Spleen (tissue), 11 donors: ENCODE results near the gene FARP1. TPM values are rescaled to one million over a fixed set of nuclear protein-coding genes. Genes with fewer than 3 reads are reported as not detected.

ENCODE experiments used
- DNase-seq: peaks from one replicate; pipeline ENCODE4 v3.0.0-alpha.2; 2020
- H3K27ac ChIP-seq, 8 donors: fragments of 200-600 bp; sonication (generic) in 7 of 8; 1 replicate in 4 of 8; 2 replicates in 4 of 8; pipeline versions ENCODE4 v1.5.0 to v1.8.0; 2016 to 2021; ENCODE audit warnings: inconsistent platforms in 4 of 8, mild to moderate bottlenecking in 4 of 8, moderate library complexity in 1 of 8
- H3K27me3 ChIP-seq, 7 donors: fragments of 200-600 bp; sonication (generic) in 6 of 7; replicated peaks in 1 of 7; 1 replicate in 4 of 7; 2 replicates in 3 of 7; pipeline versions ENCODE4 v1.5.0 to v1.8.0; 2016 to 2021; ENCODE audit warnings: inconsistent platforms in 3 of 7, mild to moderate bottlenecking in 1 of 7
- H3K36me3 ChIP-seq, 6 donors: fragments of 200-600 bp; sonication (generic) in 5 of 6; 1 replicate in 4 of 6; 2 replicates in 2 of 6; pipeline versions ENCODE4 v1.5.0 to v1.8.0; 2016 to 2021; ENCODE audit warnings: inconsistent platforms in 2 of 6
- H3K4me1 ChIP-seq, 6 donors: fragments of 200-600 bp; sonication (generic) in 5 of 6; 1 replicate in 3 of 6; 2 replicates in 3 of 6; pipeline versions ENCODE4 v1.5.0 to v1.8.0; 2016 to 2021; ENCODE audit warnings: inconsistent platforms in 3 of 6
- H3K4me3 ChIP-seq, 8 donors: fragments of 200-600 bp; sonication (generic) in 7 of 8; 1 replicate in 4 of 8; 2 replicates in 4 of 8; pipeline versions ENCODE4 v1.5.0 to v1.8.0; 2016 to 2021; ENCODE audit warnings: inconsistent platforms in 4 of 8, mild to moderate bottlenecking in 4 of 8, moderate library complexity in 2 of 8
- H3K9me3 ChIP-seq, 8 donors: fragments of 200-600 bp; sonication (generic) in 7 of 8; 1 replicate in 4 of 8; 2 replicates in 4 of 8; pipeline versions ENCODE4 v1.5.0 to v1.8.0; 2016 to 2021; ENCODE audit warnings: inconsistent platforms in 4 of 8
- POLR2A ChIP-seq, 3 donors: fragments of 450-650 bp; IDR thresholded peaks; one replicate each; pipeline ENCODE4 v1.5.1; 2017; ENCODE audit warnings: antibody characterized with exemption in 3 of 3, mild to moderate bottlenecking in 1 of 3
- POLR2AphosphoS5 ChIP-seq, 3 donors: sonication (generic); formaldehyde crosslinking; IDR thresholded peaks; one replicate each; pipeline ENCODE4 v1.5.1; 2017; ENCODE audit warnings: antibody characterized with exemption in 3 of 3
- WGBS, 5 donors: extraction: QIAGEN DNeasy Blood & Tissue Kit in 3 of 5; methylation state at CpG; one replicate each; pipeline versions ENCODE4 v1.1.5 to v1.1.7; 2013 to 2018; 5-methylcytosine and 5-hydroxymethylcytosine counted together
- intact Hi-C: fragments of 100-400 bp; cut with DNase I; formaldehyde crosslinking; loops from one replicate; pipeline ENCODE4 v1.15.0; 2023; ENCODE audit warnings: low total_unique reads
- polyA plus RNA-seq, 3 donors: library from polyadenylated mRNA; stranded (reverse); fragments of 200-250 nt; gene quantifications; one replicate each; pipeline ENCODE4 v1.2.1, GENCODE V29; 2013
- total RNA-seq, 7 donors: library from RNA; depleted of rRNA in 3 of 7; stranded (reverse); fragments of >200 nt in 3 of 7; fragmentation: NEBNext Ultra II Directional in 4 of 7; extraction: Animal tissue kit (Norgen Biotek cat#: 25700) in 4 of 7; gene quantifications; one replicate each; pipeline versions ENCODE4 v1.1.0 to v1.2.1, GENCODE V29; 2016 to 2021
- TF ChIP-seq, protein P1 (sequence below), 11 experiments: fragments of 200-600 bp in 7 of 11; fragments of 450-650 bp in 4 of 11; sonication (generic) in 4 of 11; IDR thresholded peaks in 8 of 11; conservative IDR thresholded peaks in 3 of 11; 1 replicate in 7 of 11; 2 replicates in 4 of 11; pipeline versions ENCODE4 v1.4.0 to v1.8.0; 2016 to 2021; ENCODE audit warnings: antibody characterized with exemption in 11 of 11, inconsistent platforms in 4 of 11, mild to moderate bottlenecking in 1 of 11
- donor health status: healthy with polysubstance abuse.
- donor health status: DM: no; HTN: no; CAD: no; lungs with moderate emphysema.
- donor health status: DM: no; HTN: no; CAD: no.
- donor health status: Bipolar disorder and iron deficiency.
- donor health status: healthy.
- donor health status: DM: no; HTN: no; CAD: no.
- donor health status: DM: yes; HTN: yes; CAD: no.

FARP1 gene
- total and polyA plus RNA-seq, 10 donors, result 3.7 to 60.9 (median 33.0) TPM

DNA sequence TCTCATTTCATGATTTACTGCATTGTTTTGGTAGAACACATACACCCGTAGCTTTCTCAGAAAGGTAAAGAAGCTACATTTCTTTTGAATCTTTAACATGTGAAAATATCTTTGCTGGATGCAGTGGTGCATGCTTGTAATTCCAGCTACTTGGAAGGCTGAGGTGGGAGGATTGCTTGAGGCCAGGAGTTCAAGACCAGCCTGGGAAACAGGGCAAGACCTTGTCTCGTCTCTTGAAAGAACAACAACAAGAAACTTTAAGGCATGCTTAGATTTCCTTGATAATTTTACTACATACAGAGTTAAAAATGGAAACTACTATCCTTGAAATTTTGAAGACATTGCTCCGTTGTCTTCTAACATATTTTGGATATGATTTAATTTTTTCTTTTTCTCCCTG lies 26.4 kb downstream of the FARP1 start:
- TF ChIP-seq POLR2AphosphoS5 (IDR thresholded peaks at IDR 0.05) (no peak), POLR2A (IDR thresholded peaks at IDR 0.05) (no peak)
- TF ChIP-seq, protein P1, sequence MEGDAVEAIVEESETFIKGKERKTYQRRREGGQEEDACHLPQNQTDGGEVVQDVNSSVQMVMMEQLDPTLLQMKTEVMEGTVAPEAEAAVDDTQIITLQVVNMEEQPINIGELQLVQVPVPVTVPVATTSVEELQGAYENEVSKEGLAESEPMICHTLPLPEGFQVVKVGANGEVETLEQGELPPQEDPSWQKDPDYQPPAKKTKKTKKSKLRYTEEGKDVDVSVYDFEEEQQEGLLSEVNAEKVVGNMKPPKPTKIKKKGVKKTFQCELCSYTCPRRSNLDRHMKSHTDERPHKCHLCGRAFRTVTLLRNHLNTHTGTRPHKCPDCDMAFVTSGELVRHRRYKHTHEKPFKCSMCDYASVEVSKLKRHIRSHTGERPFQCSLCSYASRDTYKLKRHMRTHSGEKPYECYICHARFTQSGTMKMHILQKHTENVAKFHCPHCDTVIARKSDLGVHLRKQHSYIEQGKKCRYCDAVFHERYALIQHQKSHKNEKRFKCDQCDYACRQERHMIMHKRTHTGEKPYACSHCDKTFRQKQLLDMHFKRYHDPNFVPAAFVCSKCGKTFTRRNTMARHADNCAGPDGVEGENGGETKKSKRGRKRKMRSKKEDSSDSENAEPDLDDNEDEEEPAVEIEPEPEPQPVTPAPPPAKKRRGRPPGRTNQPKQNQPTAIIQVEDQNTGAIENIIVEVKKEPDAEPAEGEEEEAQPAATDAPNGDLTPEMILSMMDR (IDR thresholded peaks at IDR 0.05 in 8 of 11, conservative IDR thresholded peaks at IDR 0.05 in 3 of 11), result no peak
- Histone ChIP-seq H3K27me3 (peaks cover 0 to 4% (median 0%) of the 10 kb centered on the region in 7 donors), H3K4me3 (no peak overlapping the region), H3K4me1 (peaks cover 0 to 32% (median 21%) of the 10 kb centered on the region in 6 donors), H3K36me3 (no peaks in the 10 kb centered on the region), H3K9me3 (no peaks in the 10 kb centered on the region), H3K27ac (no peak overlapping the region)
- 73 to 87% (median 83%) methylated on average over 3 of the region's 3 CpGs for WGBS, 5 donors
- intact Hi-C loops, result no loop called here
- DNase-seq, result no peak

DNA sequence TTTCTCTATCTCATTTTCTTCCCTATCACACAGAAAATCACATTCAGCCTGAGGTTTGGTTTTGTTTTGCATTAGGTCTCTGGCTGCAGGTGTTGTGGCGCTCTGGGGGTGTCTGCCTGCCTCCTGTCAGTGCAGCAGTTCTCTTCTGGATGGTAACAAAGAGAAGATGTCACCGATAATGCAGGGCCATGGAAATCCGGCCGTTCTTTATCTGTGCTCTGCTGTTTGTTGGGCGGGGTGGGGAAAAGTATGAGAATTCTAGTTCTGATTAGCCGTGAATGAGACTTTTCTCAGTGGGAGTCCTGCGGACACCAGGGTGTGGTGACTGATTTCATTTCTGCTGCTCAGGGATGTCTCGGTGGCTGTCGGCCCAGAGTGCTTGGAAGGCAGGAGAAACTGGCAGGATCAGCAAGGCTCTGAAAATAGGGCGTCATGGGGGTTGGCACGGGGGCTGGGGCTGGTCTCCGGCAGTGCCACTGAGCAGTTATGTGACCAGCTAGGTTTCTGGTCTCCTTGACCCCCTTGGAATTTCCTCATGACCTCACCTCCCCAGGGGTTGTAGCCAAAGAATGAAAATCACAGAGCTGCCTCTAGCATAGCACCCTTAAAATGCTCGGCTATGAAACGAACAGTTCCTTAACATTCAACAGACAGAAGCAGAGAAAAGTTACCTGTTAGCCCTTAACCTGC lies 29.2 kb downstream of the FARP1 start:
- peak in 1 of 3 donors; percentile 36 for TF ChIP-seq POLR2AphosphoS5 (IDR thresholded peaks at IDR 0.05)
- TF ChIP-seq POLR2A (IDR thresholded peaks at IDR 0.05), result no peak
- TF ChIP-seq, protein P1 (IDR thresholded peaks at IDR 0.05 in 8 of 11, conservative IDR thresholded peaks at IDR 0.05 in 3 of 11), result no peak
- intact Hi-C loops, result no loop called here
- H3K27me3 ChIP-seq, result peaks cover 0 to 4% (median 0%) of the 10 kb centered on the region in 7 donors
- 55 to 78% (median 61%) methylated on average over 14 of the region's 14 CpGs for WGBS, 5 donors
- DNase-seq, result no peak
- H3K4me3 ChIP-seq, result peak overlapping the region in 1 of 8 donors; percentile 0
- peaks cover 0 to 48% (median 21%) of the 10 kb centered on the region in 6 donors for H3K4me1 ChIP-seq
- H3K9me3 ChIP-seq, result no peaks in the 10 kb centered on the region
- H3K27ac ChIP-seq, result peak overlapping the region; percentile 16 to 80 (median 62)
- H3K36me3 ChIP-seq, result peaks cover 0 to 6% (median 0%) of the 10 kb centered on the region in 6 donors

DNA sequence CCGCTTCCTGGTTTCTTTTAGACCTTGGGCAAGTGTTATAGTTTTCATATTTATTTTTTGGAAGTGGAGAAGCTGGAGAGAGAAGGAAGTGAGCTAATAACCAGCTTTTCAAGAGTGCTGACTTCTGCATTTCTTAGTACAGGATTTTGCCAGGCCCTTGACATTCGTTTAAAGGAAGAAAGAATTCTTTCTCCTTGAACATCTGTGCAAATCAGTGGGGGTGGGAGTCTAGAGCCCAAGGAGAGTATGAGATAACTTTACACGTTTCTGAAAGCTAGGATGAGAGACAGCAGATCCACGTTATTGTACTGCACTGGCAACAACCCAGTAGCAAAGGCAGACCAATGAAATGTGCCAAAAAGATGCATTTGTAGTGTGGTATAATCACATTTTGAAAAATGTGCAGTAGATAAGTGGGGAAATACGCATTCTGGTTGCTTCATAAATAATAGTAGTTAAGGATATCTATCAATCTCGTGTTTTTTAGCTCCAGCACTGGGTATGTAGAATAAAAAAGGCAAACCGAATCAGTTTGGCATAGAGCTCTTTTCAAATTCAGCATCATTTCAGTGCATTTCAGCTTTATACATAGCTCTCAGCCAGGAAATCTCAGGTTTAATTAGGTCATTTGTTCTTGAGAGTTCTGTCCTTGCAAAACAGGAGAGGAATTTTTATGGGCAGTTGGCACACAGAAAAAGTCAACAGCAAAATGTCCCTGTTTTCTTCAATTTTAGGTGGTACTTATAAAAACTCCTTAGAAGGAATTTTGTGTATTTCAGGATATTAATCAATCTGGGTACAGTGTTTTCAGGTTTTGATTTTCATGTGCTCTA lies 29.9 kb downstream of the FARP1 start:
- intact Hi-C loops, result no loop called here
- 24 to 51% (median 39%) methylated on average over 7 of the region's 7 CpGs for WGBS, 5 donors
- H3K4me3 ChIP-seq, result no peak overlapping the region

More for the DNA sequence above, 29.9 kb downstream of the FARP1 start:
- no peaks in the 10 kb centered on the region for H3K9me3 ChIP-seq
- TF ChIP-seq, protein P1 (IDR thresholded peaks at IDR 0.05 in 8 of 11, conservative IDR thresholded peaks at IDR 0.05 in 3 of 11), result no peak
- TF ChIP-seq POLR2A (IDR thresholded peaks at IDR 0.05) (no peak), POLR2AphosphoS5 (IDR thresholded peaks at IDR 0.05) (no peak)
- H3K36me3 ChIP-seq, result peaks cover 0 to 8% (median 0%) of the 10 kb centered on the region in 6 donors
- no peak for DNase-seq
- peak overlapping the region in 7 of 8 donors; percentile 22 to 80 (median 64) for H3K27ac ChIP-seq
- H3K27me3 ChIP-seq, result peaks cover 0 to 4% (median 0%) of the 10 kb centered on the region in 7 donors
- peaks cover 0 to 48% (median 21%) of the 10 kb centered on the region in 6 donors for H3K4me1 ChIP-seq
